Neutrophil (primary cell): ENCODE results near the gene C5orf63.

Source experiments
- H3K27ac ChIP-seq: fragments of 200-600 bp; sonication (generic); 2 replicates; pipeline ENCODE4 v1.5.1; 2016; ENCODE audit warnings: mild to moderate bottlenecking, moderate library complexity
- H3K27me3 ChIP-seq: fragments of 200-600 bp; sonication (generic); 2 replicates; pipeline ENCODE4 v1.6.0; 2016; ENCODE audit warnings: mild to moderate bottlenecking
- H3K36me3 ChIP-seq: fragments of 200-600 bp; sonication (generic); 2 replicates; pipeline ENCODE4 v1.5.1; 2017
- H3K4me1 ChIP-seq, 2 experiments: fragments of 200-600 bp in 1 of 2; sonication (generic) in 1 of 2; 1 replicate in 1 of 2; 2 replicates in 1 of 2; pipeline versions ENCODE4 v1.5.1 to v1.6.1; 2013 to 2016; ENCODE audit warnings: low read depth in 1 of 2, low read length in 1 of 2, mild to moderate bottlenecking in 1 of 2, moderate library complexity in 1 of 2; ENCODE audit not compliant: control insufficient read depth in 1 of 2, insufficient read depth in 1 of 2
- H3K4me3 ChIP-seq, 2 experiments: fragments of 200-600 bp in 1 of 2; sonication (generic) in 1 of 2; 1 replicate in 1 of 2; 2 replicates in 1 of 2; pipeline ENCODE4 v1.5.1; 2013 to 2016; ENCODE audit warnings: low read depth in 1 of 2, low read length in 1 of 2, mild to moderate bottlenecking in 1 of 2, moderate library complexity in 1 of 2
- H3K9me3 ChIP-seq: fragments of 200-600 bp; sonication (generic); 2 replicates; pipeline ENCODE4 v1.5.1; 2016
- CTCF ChIP-seq: fragments of 200-600 bp; sonication (generic); IDR thresholded peaks from 2 replicates; pipeline ENCODE4 v1.5.1; 2016; ENCODE audit warnings: antibody characterized with exemption

C5orf63 gene

GRCh38 chr5:127083711-127084110 is 10.4 kb upstream of the C5orf63 start:
- no peak for TF ChIP-seq CTCF

GRCh38 chr5:127079994-127080491 is 6.7 kb upstream of the C5orf63 start:
- H3K27me3 ChIP-seq, result no peaks in the 10 kb centered on the region
- H3K4me1 ChIP-seq, result no peaks in the 10 kb centered on the region
- no peak for TF ChIP-seq CTCF
- no peaks in the 10 kb centered on the region for H3K9me3 ChIP-seq
- no peaks in the 10 kb centered on the region for H3K36me3 ChIP-seq
- H3K4me3 ChIP-seq, result no peak overlapping the region
- no peak overlapping the region for H3K27ac ChIP-seq

More at GRCh38 chr5:127083711-127084110, 10.4 kb upstream of the C5orf63 start:
- H3K9me3 ChIP-seq, result no peaks in the 10 kb centered on the region
- H3K4me3 ChIP-seq, result no peak overlapping the region
- no peaks in the 10 kb centered on the region for H3K36me3 ChIP-seq
- H3K4me1 ChIP-seq, result no peaks in the 10 kb centered on the region
- no peak overlapping the region for H3K27ac ChIP-seq
- H3K27me3 ChIP-seq, result no peaks in the 10 kb centered on the region

GRCh38 chr5:127077366-127077765 is 4.1 kb upstream of the C5orf63 start:
- TF ChIP-seq CTCF, result no peak
- no peaks in the 10 kb centered on the region for H3K27me3 ChIP-seq
- H3K36me3 ChIP-seq, result no peaks in the 10 kb centered on the region
- no peak overlapping the region for H3K4me3 ChIP-seq
- peaks cover 3 to 9% of the 10 kb centered on the region in 2 experiments for H3K4me1 ChIP-seq
- no peaks in the 10 kb centered on the region for H3K9me3 ChIP-seq
- H3K27ac ChIP-seq, result no peak overlapping the region

- H3K27ac ChIP-seq, result no peak overlapping the region
- no peak for TF ChIP-seq CTCF
- no peaks in the 10 kb centered on the region for H3K27me3 ChIP-seq
- no peaks in the 10 kb centered on the region for H3K36me3 ChIP-seq
- no peaks in the 10 kb centered on the region for H3K9me3 ChIP-seq
- H3K4me1 ChIP-seq, result peaks cover 3 to 9% of the 10 kb centered on the region in 2 experiments
- no peak overlapping the region for H3K4me3 ChIP-seq
These were observed 3.2 kb upstream of the C5orf63 start for GRCh38 chr5:127076315-127077129.

- TF ChIP-seq CTCF, result no peak
- no peak overlapping the region for H3K27ac ChIP-seq
- no peaks in the 10 kb centered on the region for H3K36me3 ChIP-seq
- H3K4me1 ChIP-seq, result peaks cover 3 to 9% of the 10 kb centered on the region in 2 experiments
- H3K27me3 ChIP-seq, result no peaks in the 10 kb centered on the region
- no peaks in the 10 kb centered on the region for H3K9me3 ChIP-seq
- no peak overlapping the region for H3K4me3 ChIP-seq
These were observed 1.2 kb upstream of the C5orf63 start for GRCh38 chr5:127074466-127074865.
